Activated naive CD4-positive, alpha-beta T cell (primary cell): Measurements from ENCODE around the gene SYNGR2.

Source experiments
- DNase-seq, 4 experiments: peaks; one replicate each; lab custom pipeline; 2025; lab: John Stamatoyannopoulos, UW

SYNGR2 gene, protein sequence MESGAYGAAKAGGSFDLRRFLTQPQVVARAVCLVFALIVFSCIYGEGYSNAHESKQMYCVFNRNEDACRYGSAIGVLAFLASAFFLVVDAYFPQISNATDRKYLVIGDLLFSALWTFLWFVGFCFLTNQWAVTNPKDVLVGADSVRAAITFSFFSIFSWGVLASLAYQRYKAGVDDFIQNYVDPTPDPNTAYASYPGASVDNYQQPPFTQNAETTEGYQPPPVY

DNA sequence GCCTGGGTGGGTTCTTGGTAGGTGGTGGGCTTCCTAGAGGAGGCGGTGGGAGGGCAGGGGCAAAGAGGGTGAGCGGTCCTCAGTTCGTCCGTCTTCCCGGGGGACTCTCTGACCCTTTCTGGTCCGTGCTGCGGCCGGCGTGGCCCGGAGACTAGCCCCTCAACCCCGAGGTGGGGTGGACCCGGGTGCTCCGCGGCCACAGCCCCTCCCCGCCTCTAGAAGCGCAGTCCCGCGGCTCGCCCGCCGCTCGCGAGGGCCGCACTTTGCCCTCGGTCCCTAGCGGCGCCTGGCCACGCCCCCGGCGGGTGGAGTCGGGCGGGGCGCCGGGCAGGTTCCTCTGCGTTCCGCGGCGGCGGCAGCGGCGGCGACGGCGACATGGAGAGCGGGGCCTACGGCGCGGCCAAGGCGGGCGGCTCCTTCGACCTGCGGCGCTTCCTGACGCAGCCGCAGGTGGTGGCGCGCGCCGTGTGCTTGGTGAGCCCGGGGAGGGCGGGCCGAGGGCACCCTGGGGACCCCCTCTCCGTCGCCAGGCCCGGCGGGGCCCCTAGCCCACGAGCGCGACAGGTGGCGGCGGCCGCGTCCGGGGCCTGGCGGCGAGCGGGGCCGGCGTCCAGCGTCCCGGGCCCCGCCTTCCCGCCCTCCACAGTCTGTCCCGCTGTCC lies at the start of gene SYNGR2:
Gene SYNGR2, plus strand, starts transcription at position 340 of the 661 bp plus-strand sequence. Its CDS starts 36 bp downstream, at position 376.
- DNase-seq = peak; percentile 60 to 91 (median 69)

DNA sequence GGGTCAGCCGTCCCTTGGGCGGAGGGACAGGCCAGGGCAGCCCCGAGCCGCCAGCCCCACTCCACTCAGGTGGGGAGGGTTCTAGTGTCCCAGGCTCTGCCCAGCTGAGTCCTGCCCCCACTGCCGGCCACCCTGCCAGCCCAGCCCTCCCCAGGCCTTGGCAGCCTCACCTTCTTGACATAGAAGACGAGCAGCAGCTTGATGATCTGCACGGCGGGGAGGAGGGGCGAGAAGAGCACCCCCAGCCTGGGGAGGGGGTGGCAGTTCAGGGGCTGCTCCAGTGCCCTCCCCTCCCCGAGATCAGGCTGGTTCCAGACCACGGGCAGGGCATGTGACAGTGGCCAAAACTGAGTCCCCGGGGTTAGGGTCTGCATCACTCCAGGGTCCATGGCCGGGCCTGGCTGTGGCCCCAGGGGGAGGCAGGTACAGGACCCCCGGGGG lies 49.6 kb upstream of the SYNGR2 start:
- DNase-seq = no peak

DNA sequence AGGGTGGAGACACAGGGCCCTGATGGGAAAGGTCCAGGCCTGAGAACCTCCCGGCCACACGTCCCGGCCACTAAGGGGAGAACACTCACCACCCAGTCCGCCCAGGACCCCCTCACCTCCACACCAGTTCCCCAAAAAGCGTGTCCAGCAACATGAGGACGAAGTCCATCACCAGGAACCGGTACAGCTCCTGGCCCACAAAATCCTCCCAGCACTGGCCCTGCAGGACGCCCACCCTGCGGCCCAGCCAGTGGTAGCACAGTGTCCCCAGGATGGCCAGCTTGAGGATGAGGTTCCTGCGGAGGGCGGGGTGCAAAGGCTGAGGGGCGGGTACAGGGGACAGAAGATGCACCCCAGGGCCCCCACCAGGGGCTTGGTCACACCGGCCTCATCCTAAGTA lies 47.8 kb upstream of the SYNGR2 start:
- no peak for DNase-seq

DNA sequence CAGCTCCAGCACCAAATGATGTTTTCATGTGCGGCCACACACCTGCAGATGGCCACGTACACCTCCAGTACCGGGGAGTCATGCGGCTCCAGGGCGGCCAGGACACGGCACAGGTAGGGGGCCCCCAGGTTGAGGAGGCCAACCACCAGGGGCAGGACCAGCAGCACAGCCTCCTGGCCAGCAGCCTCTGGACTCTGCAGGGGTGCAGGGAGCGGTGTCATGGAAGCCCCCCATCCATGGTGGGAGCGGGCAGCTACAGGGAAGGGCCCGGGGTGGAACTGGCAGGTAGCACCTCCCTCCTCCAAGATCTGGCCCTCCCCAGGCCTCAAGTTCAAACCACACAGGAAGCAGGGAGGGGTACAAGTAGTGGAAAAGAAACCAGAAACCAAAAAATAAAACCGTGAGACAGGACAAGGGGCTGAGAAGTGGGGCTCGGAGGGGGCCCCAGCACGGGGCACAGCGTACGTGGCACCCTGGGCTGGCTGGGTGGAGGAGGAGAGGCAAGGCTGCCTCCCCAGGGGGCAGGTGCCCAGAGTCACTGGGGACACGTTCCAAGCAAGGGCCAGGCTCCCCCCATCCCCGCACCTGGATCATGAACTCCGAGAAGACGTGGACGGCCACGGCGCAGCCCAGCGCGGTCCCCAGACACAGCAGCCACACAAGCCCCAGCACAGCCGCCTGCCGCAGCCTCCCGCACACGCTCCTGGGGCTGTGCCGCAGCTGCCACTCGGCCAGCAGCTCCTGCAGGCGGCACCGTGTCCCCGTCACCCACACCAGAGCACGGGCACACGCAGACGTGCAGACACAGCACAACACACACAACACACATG lies 47.2 kb upstream of the SYNGR2 start:
- DNase-seq = peak in 2 of 4 experiments; percentile 44 to 56

DNA sequence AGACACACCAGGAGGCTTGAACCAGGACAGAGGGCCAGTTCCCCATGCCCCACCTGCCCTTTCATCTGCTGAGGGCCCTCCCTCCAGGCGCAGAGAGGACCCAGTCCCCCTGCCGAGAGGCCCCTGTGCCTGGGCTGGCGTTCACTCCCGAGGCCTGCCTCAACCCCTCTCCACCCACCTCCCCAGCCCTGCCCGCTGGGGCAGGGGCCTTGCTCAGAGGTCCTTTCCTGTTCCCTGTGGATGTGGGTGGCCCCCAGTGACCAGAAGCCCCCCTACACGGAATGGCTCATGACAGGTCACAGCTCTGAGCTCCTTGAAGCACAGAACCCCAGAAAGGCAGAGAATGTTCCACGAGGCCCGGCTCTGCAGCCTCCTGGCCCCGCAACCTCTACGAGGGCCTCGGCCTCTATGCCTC lies 46.6 kb upstream of the SYNGR2 start:
- no peak for DNase-seq

DNA sequence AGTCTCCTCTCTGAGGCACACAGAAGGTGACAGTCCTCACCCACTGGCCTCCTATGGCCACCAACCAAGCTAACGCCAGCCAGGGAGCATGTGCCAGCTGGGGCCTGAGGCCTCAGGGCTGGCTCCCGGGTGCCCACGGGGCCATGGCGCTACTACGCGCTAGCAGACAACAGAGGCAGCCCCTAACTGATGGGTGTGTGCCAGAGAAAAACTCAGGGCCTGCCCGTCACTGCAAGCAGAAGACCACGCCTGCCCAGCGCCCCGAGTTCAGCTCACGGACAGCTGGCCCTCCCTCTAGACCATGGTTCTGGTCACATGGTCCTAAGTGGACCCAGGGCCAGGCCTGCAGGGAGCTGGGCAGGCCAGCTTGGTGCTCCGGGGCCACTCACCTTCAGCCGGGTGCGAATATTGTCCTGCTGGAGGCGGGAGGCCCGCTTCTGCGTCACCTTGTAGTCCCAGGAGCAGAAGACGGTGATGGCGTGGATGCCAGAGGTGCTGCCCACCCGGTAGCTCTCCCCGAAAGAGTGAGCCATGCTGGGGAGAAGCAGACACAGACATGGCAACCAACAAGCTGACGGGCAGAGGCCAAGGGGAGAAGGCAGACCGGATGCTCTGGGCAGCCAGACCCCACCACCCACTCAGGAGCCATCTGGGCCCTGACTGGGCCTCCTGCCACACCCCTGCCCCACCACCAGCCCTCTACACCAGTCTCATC lies 46.0 kb upstream of the SYNGR2 start:
- no peak for DNase-seq

DNA sequence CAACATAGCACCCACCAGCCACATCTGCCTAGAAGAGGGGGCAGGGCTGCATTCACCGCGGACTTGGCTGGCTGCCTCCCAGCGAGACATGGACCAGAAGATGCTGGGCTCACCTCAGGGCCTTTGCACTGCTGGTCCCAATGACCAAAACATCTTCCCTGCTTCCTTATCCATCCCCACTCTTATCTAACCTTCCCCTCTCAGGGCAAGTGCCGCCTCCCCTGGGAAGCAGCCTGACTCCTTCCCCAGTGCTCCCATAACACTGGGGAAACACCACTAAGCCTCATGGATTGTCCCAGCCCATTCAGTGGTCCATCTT lies 45.5 kb upstream of the SYNGR2 start:
- DNase-seq = no peak

DNA sequence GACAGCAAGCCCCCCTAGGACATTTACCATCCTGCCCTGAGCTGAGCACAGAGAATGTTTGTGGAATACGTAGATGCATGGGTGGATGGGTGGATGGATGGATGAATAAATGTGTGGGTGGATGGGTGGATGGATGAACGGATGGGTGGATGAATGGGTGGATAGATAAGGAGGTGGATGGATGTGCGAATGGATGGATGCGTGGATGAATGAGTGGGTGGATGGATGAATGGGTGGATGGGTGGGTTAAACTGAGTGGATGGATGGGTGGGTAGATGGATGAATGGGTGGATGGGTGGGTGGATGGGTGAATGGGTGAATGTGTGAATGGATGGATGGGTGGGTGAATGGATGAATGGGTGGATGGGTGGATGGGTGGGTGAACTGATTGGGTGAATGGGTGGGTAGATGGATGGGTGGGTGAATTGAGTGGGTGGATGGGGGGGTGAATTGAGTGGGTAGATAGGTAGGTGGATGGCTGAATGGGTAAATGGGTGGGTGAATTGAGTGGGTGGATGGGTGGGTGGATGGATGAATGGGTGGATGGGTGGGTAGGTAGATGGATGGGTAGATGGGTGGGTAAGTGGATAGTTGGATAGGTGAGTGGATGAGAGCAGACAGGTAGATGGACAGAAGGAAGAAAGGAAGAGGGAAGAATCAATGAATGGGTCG lies 45.0 kb upstream of the SYNGR2 start:
- DNase-seq = no peak

DNA sequence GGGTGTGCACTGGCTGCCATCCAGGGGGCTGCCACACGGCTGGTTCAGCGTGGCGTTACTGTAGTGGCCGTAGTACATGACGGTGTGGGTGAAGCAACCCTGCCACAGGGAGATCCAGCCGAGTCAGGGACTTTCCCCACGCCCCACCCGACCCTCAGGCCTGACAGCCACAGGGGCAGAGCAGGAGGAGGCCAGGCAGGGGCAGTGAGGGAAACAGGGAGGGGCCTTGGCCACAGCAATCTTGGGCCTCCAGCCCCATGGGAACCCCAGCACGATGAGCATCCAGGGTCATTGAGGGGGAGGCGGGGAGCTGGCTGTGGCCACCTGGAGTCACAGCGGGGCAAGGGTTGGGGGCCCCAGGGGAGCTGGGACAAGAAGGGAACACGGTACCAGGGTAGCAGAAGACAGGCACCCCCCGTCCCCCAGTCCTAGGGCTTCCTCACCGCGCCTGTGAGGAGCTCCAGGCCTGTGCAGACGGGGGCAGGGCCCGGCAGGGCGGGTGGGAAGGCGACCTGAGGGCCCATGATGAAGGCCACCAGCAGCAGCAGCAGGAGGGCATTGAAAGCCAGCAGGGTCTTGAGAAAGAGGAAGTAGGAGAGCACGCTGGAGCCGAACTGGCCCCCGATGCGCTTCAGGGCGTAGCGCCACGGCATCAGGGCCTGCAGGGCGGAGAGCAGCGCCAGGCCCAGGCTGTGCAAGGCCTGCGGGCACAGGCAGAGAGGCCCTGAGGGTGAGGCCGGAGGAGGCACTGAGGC lies 44.1 kb upstream of the SYNGR2 start:
- peak in 1 of 4 experiments; percentile 25 for DNase-seq

DNA sequence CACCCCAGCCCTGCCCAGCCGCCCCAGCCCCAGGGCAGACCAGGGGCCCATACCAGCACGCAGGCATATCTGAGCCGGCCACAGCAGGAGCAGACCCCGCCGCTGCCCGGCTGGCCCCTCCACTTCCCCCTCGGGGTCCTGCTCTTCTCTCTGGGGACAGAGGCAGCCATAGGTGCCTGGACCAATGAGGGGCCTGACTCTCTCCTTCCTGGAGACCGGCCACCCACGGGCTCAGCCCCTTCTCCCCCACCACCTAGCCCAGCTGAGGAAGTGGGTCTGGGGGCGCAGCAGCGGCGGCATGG lies 43.6 kb upstream of the SYNGR2 start:
- no peak for DNase-seq

DNA sequence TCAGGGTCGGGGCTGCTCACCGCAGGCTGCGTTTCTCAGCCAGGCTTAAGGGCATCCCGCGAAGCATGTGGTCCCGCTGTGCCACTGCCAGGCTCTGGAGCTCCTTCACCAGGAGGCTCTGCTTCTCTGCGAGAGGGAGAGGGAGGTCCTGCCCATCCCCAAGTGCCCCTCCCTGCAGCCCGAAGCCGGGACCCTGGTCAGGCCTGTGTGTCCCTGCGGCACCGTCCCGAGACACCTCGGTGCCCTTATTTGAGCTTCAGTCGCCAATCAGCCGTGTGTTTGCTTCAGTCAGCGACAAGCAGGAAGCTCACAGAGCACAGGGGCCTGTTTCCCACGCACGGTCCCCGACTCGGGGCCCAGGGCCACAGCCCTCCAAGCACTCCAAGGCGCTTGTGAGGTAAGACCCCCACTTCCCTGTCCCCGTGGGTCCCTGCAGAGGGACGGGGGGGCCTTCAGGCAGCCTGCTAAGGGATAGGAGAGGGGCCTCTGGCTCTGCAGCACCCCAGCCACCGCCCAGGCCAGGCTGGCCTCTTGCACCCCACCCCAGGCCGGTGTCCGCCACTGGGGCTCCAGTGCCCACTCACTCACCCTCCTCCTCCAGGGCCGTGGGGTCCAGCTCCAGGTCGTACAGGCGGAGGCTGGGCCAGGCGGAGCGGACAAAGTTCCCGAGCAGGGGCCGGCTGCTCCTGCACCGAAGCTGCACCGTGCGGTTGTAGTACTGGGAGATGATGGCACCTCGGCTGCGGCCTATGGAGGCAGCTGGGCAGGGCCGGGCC lies 43.1 kb upstream of the SYNGR2 start:
- DNase-seq = peak in 2 of 4 experiments; percentile 27 to 41

DNA sequence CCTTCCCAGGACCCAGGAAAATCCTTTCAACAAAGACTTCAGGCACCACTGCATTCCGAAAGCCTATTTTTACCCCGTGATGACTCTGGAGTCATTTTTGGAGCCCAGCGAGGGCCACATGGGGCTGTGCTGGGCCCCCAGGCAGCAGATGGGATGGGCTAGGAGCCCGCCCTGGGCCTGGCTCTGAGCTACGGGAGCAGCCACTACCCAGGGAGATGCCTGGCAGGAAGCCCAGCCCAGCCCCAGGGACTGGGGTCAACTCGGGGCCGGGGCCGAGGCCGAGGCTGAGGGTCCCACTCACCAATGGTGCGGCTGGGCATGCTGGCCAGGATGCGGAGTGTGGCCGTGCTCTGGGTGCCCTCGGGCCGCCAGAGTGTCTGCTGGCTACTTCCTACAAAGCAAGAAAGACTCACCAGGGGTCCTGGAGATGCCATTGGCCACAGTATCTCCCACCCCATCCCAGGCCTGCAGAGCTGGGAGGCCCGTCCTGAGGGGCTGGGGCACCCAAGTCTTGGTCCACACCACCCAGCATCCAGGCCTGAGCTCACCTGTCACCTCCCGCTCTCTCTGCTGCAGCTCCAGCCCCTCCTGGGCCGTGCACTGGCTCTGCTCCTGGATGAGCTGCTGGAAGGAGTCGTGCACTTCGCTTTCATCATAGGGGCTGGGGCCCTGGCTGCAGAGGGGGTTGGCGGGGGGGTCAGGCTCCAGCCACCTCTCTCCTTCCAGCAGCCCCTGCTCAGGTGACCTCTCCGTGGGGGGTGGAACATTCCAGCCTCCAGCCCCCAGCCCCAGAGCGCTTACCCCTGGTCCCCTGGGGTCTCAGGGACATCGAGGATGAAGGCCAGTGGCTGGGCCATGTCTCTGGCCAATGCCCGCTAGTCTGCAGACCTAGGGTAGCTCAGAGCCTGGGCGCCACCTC lies 42.1 kb upstream of the SYNGR2 start:
- no peak for DNase-seq

DNA sequence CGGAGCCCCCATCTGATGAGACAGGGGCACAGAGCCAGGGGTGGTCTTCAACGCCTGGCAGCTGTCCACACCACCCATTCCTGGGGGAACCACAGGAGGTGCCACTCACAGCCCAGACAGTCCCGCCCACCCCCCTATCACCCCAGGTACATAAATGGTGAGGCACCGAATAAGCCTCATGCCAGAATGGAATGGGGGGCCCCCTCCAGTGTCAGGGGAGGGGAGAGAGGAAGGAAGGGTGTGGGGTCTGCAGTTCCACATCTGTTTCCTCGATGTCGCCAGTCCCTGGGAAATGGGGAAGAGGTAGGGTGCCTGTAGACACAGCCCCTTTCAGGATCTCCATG lies 41.5 kb upstream of the SYNGR2 start:
- no peak for DNase-seq

DNA sequence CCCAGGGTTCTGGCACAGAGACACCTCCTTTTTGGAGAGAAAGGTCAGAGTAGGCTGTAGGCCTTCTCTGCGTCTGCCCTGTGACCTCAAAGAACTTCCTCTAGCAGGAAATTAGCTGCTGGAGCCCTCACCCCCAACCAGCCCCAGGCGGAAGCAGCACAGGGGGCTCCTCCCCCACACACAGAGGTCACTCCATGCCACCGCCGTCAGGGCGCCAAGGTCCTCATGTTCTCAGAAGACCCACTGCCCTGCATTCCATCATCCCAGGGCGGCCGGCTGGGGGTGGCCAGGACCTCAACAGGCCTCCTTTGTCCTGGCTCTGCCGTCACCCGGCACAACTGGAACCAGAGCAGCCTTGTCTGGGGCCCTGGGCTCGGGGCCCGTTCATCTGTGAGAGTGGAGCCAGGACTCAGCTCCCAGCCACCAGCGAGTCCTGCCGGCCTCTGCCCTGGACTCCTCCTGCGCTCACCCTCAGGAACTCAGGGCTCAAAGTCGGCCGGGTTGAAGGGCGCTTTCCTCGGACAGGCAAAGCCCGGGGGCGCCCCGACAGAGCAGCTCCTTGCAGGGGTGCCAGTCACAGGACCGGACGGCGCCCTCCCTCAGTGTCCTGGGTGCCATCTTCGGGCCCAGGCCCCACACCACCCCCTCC lies 41.0 kb upstream of the SYNGR2 start:
- DNase-seq = peak in 2 of 4 experiments; percentile 47 to 52

DNA sequence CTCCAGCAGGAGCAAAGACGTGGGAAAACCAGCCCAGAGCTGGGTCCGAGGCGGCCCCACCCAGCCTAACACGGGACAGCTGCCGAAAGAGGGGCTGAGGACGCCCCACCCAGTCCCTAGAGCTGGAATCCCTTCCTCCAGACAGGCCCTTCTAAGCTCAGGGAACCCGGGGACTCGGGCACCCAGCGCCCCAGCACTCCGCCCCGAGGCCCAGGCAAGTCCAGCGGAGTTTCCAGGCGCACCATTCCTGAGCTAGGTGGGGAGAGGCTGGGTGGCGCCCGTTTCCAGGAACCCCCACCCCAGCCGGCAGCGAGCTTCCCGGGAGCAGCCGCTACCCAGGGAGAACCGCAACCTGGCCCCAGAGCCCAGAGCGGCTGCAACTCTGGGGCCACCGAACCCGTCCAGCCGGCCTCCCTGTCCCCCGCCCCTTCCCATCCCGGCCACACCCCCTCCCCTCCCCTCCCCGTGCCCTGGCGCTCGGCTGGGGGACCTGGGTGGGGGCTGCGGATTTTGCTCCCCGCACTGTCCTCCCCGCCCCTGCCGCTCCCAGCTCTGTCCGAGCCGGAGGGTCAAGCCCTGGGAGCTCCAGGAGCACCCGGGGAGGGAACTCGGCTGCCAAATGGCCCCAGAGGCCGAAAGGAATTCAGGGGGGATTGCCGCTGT lies 40.4 kb upstream of the SYNGR2 start:
- DNase-seq = no peak

DNA sequence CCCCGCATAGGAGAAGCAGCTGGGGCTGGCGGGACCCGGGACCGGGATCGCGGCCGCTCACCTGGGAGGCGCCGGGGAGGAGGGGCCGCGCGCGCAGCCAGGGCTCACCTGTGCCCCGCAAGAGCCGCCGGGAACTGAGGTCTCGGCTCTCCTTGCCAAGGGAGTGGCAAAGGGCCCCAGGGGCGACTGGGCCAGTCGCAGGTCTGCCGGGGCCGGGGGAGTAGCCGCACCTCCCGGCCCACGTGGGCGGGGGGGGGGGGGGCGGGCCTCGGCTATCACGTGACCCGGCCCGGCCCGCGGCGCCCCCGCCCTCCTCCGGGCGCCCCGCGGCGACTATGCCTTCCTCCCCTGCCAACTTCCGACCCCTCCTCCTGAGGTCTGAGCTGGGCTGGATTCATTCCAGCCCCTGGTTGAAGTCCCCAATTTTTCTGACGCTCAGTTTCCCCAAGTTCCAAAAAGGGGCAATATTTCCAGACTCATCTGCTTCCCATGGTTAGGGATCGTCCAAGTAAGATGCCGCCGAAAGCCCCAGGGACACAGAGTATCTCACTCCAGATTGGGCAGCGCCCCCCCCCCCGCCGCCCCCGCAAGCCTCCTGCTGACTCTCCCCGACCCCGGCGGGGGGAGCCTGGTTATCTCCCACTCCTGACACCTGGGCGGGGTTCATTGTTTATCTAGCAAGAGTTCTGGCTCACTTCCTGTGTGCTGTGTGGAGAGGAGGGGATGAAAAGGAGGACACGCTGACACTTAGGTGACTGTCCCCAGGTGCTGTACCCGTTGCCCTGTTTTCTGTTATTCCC lies 39.6 kb upstream of the SYNGR2 start, which contains the start of gene TMC6:
Gene TMC6, minus strand, starts transcription at position 205 of the 800 bp plus-strand sequence. CDS start 1,923 bp downstream, outside the sequence.
- peak in 2 of 4 experiments; percentile 55 to 72 for DNase-seq

DNA sequence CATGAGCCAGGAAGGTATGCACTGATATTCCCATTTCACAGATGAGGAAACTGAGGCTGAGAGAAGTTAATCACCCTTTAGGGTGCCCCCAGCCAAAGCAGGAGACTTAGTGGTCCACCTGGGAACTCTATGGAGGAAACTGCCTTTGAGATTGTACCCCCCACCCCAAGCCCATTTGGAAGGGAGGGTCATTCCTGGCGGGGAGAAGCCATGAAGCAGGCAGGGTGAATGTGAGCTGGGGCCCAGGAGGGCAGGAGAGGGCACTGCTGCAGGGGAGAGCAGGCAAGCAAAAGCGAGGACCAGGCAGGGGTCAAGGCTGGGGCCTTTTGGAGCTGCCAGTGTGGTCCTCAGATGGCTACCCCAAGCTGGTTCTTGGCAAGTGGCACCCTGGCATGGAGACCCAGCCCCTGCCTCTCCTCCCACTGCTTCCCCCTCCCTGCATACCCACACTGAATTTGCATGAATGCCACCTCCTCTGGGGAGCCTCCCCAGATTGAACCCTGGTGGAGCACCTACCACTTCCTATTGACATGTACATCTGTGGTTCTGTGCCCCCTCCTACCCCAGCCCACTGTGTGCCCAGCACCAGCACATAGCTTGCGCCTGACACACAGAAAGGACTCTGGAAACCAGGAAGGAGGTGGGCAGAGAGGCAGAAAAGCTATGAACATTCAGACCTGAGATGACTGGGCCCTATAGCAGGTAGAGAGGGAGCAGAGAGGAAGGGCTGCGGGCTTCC lies 38.9 kb upstream of the SYNGR2 start:
- peak in 2 of 4 experiments; percentile 34 to 46 for DNase-seq
